ENCODE results near the gene FBXL7. TPM values are rescaled to one million over a fixed set of nuclear protein-coding genes. Genes with fewer than 3 reads are reported as not detected.

The FBXL7 gene
- total RNA-seq, 4 donors from 2014 or later = 2.0 to 6.8 (median 3.9) TPM

GRCh38 chr5:15796096-15796495 lies 296.1 kb downstream of the FBXL7 start:
- no peak for TF ChIP-seq POLR2A (IDR thresholded peaks at IDR 0.05)
- TF ChIP-seq, protein P1, sequence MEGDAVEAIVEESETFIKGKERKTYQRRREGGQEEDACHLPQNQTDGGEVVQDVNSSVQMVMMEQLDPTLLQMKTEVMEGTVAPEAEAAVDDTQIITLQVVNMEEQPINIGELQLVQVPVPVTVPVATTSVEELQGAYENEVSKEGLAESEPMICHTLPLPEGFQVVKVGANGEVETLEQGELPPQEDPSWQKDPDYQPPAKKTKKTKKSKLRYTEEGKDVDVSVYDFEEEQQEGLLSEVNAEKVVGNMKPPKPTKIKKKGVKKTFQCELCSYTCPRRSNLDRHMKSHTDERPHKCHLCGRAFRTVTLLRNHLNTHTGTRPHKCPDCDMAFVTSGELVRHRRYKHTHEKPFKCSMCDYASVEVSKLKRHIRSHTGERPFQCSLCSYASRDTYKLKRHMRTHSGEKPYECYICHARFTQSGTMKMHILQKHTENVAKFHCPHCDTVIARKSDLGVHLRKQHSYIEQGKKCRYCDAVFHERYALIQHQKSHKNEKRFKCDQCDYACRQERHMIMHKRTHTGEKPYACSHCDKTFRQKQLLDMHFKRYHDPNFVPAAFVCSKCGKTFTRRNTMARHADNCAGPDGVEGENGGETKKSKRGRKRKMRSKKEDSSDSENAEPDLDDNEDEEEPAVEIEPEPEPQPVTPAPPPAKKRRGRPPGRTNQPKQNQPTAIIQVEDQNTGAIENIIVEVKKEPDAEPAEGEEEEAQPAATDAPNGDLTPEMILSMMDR (IDR thresholded peaks at IDR 0.05) = no peak
- intact Hi-C loops (cut with DNase I; ENCODE audit: low total_unique reads) = no loop called here
- 62 to 67% methylated on average over 2 of the region's 2 CpGs for WGBS, 2 donors
- no peak overlapping the region for H3K4me3 ChIP-seq (ENCODE audit: low read depth, poor library complexity, severe bottlenecking)
- DNase-seq (ENCODE audit: low spot score in 2 of 2) = no peak

DNA sequence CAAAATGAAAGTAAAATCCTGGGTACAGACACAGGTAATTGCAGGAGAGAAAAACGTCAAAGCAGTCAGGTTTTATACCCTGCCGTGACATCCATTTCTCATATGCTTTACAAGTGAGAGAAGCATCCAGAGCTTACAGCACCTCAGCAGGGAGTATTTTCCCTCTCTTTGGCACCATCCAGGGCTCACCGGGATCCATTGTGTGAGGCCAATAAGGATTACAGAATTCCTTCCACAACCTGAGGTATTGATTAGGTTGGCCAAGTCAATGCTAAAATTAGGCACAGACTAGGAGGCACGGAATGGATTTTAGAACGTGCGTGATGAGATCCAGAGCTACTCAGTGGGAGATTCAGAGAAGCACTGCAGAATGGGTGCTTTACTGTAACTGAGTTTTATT lies 296.6 kb downstream of the FBXL7 start:
- DNase-seq (ENCODE audit: low spot score in 2 of 2) = no peak
- WGBS, 2 donors = 84 to 86% methylated on average over 6 of the region's 6 CpGs
- no peak for TF ChIP-seq POLR2A (IDR thresholded peaks at IDR 0.05)
- TF ChIP-seq, protein P1 (IDR thresholded peaks at IDR 0.05) = no peak

GRCh38 chr5:15797116-15797515 lies 297.1 kb downstream of the FBXL7 start:
- H3K4me3 ChIP-seq (ENCODE audit: low read depth, poor library complexity, severe bottlenecking) = no peak overlapping the region
- intact Hi-C loops (cut with DNase I; ENCODE audit: low total_unique reads) = no loop called here
- DNase-seq (ENCODE audit: low spot score in 2 of 2) = no peak
- TF ChIP-seq POLR2A (IDR thresholded peaks at IDR 0.05) = no peak
- TF ChIP-seq, protein P1 (IDR thresholded peaks at IDR 0.05) = no peak
- 73 to 80% methylated on average over 1 of the region's 1 CpG for WGBS, 2 donors

More for the DNA sequence above, 296.6 kb downstream of the FBXL7 start:
- no peak overlapping the region for H3K4me3 ChIP-seq (ENCODE audit: low read depth, poor library complexity, severe bottlenecking)
- intact Hi-C loops (cut with DNase I; ENCODE audit: low total_unique reads) = no loop called here

- TF ChIP-seq POLR2A (IDR thresholded peaks at IDR 0.05) = no peak
- TF ChIP-seq, protein P1 (IDR thresholded peaks at IDR 0.05) = no peak
- WGBS, 2 donors = 49 to 67% methylated on average over 3 of the region's 3 CpGs
- intact Hi-C loops (cut with DNase I; ENCODE audit: low total_unique reads) = no loop called here
- H3K4me3 ChIP-seq (ENCODE audit: low read depth, poor library complexity, severe bottlenecking) = no peak overlapping the region
- DNase-seq (ENCODE audit: low spot score in 2 of 2) = no peak
Measured at GRCh38 chr5:15798006-15798405, 298.0 kb downstream of the FBXL7 start.

DNA sequence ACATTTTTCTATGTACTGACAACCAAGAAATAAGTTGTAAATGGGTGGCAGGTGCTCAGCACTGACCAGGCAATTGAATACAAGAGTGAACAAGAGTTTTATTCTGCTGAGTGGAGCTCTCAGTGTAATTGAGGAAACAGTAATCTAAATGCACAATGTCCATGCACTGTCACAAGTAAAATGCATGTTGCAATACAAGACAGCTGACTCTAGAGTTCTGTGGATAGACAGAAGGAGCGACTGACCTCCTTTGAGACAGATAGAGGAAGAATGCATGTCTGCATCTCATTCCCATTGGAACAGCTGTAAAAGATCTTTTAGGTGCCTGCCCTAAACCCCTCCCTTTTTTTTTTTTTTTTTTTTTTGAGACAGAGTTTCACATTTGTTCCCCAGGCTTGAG lies 299.0 kb downstream of the FBXL7 start:
- no peak for DNase-seq (ENCODE audit: low spot score in 2 of 2)
- H3K4me3 ChIP-seq (ENCODE audit: low read depth, poor library complexity, severe bottlenecking) = no peak overlapping the region
- 75 to 96% methylated on average over 1 of the region's 1 CpG for WGBS, 2 donors
- intact Hi-C loops (cut with DNase I; ENCODE audit: low total_unique reads) = no loop called here
- no peak for TF ChIP-seq POLR2A (IDR thresholded peaks at IDR 0.05)
- TF ChIP-seq, protein P1 (IDR thresholded peaks at IDR 0.05) = no peak

- WGBS, 2 donors = 71 to 78% methylated on average over 7 of the region's 7 CpGs
- DNase-seq (ENCODE audit: low spot score in 2 of 2) = no peak
- intact Hi-C loops (cut with DNase I; ENCODE audit: low total_unique reads) = no loop called here
- TF ChIP-seq POLR2A (IDR thresholded peaks at IDR 0.05) = no peak
- TF ChIP-seq, protein P1 (IDR thresholded peaks at IDR 0.05) = no peak
- H3K4me3 ChIP-seq (ENCODE audit: low read depth, poor library complexity, severe bottlenecking) = no peak overlapping the region
Measured at GRCh38 chr5:15799612-15800011, 299.6 kb downstream of the FBXL7 start.

Data from lower leg skin (tissue), 4 donors.